Upper lobe of left lung (tissue), 4 donors: ENCODE data around the gene TSPAN33.

Experiments used
- POLR2A ChIP-seq, 4 donors: fragments of 450-650 bp; IDR thresholded peaks; one replicate each; pipeline ENCODE4 v1.5.1; 2016 to 2017; ENCODE audit warnings: antibody characterized with exemption in 4 of 4, mild to moderate bottlenecking in 2 of 4
- TF ChIP-seq, protein P1 (sequence below), 6 experiments: fragments of 450-650 bp in 4 of 6; fragments of 200-600 bp in 2 of 6; sonication (generic) in 2 of 6; IDR thresholded peaks; one replicate each; pipeline ENCODE4 v1.5.1; 2016 to 2019; ENCODE audit warnings: antibody characterized with exemption in 6 of 6

DNA sequence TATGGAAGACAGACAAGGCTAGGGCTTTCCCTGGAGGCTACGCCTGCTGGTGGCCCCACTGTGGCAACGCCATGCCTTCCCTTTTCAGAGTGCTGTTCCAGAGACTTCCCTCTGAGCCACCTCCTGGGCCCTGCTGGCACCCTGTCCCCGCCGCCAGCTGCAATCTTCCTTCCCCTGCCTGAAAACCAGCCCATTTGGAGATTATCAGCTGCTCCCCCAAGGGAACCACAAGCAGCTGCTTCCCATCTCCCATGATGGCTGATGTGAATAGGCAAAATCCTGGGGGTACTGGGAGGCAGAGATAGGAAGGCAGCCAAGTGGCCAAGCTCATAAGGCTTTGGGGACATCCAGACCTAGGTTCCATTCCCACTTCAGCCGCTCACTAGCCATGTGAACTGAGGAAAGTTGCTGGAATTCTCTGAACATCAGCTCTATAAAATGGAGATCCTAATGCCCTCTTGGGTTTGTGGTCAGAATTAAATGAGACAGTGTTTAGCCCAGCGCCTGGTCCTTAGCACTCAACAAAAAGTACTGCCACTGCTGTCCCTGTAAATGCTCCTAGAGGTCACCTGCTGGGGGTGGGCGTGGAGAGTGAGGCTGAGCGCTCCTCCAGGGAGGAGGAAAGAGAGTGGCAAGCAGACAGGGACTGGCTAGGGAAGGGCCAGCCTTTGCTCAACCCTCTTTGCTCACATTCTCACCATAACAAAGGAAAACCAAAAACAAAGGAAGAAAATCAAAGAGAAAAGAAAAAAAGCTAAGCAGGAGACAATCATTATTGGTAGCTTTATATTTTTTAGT is 5.9 kb downstream of the TSPAN33 start:
- no peak for TF ChIP-seq POLR2A (IDR thresholded peaks at IDR 0.05)
- TF ChIP-seq, protein P1, sequence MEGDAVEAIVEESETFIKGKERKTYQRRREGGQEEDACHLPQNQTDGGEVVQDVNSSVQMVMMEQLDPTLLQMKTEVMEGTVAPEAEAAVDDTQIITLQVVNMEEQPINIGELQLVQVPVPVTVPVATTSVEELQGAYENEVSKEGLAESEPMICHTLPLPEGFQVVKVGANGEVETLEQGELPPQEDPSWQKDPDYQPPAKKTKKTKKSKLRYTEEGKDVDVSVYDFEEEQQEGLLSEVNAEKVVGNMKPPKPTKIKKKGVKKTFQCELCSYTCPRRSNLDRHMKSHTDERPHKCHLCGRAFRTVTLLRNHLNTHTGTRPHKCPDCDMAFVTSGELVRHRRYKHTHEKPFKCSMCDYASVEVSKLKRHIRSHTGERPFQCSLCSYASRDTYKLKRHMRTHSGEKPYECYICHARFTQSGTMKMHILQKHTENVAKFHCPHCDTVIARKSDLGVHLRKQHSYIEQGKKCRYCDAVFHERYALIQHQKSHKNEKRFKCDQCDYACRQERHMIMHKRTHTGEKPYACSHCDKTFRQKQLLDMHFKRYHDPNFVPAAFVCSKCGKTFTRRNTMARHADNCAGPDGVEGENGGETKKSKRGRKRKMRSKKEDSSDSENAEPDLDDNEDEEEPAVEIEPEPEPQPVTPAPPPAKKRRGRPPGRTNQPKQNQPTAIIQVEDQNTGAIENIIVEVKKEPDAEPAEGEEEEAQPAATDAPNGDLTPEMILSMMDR (IDR thresholded peaks at IDR 0.05) = no peak
